Ishikawa (cell line): Measurements from ENCODE around the gene YTHDF1.

ENCODE experiments used
- CEBPB ChIP-seq: IDR thresholded peaks from 2 replicates; pipeline ENCODE4 v1.6.1; 2012
- CREB1 ChIP-seq: IDR thresholded peaks from 2 replicates; pipeline ENCODE4 v1.6.1; 2012; ENCODE audit warnings: low read depth
- EGR1 ChIP-seq: IDR thresholded peaks from 2 replicates; pipeline ENCODE4 v1.6.1; 2012
- EP300 ChIP-seq: IDR thresholded peaks from 2 replicates; pipeline ENCODE4 v1.6.1; 2012; ENCODE audit warnings: borderline replicate concordance
- FOXM1 ChIP-seq: IDR thresholded peaks from 2 replicates; pipeline ENCODE4 v1.6.1; 2012; ENCODE audit warnings: low read depth, borderline replicate concordance
- MAX ChIP-seq: IDR thresholded peaks from 2 replicates; pipeline ENCODE4 v1.6.1; 2012
- NFIC ChIP-seq: IDR thresholded peaks from 2 replicates; pipeline ENCODE4 v1.6.1; 2012
- RAD21 ChIP-seq: IDR thresholded peaks from 2 replicates; pipeline ENCODE4 v1.6.1; 2012; ENCODE audit warnings: low read depth
- REST ChIP-seq: IDR thresholded peaks from 2 replicates; pipeline ENCODE4 v1.6.1; 2012; ENCODE audit warnings: low read depth, mild to moderate bottlenecking
- TAF1 ChIP-seq: IDR thresholded peaks from 2 replicates; pipeline ENCODE4 v1.6.1; 2012; ENCODE audit warnings: low read depth, mild to moderate bottlenecking
- TCF12 ChIP-seq: IDR thresholded peaks from 2 replicates; pipeline ENCODE4 v1.6.1; 2012; ENCODE audit warnings: low read depth
- TEAD4 ChIP-seq: IDR thresholded peaks from 2 replicates; pipeline ENCODE4 v1.6.1; 2012
- USF1 ChIP-seq: IDR thresholded peaks from 2 replicates; pipeline ENCODE4 v1.6.1; 2012
- YY1 ChIP-seq: IDR thresholded peaks from 2 replicates; pipeline ENCODE4 v1.6.1; 2012; ENCODE audit warnings: low read depth
- ZBTB7A ChIP-seq: IDR thresholded peaks from 2 replicates; pipeline ENCODE4 v1.6.1; 2012; ENCODE audit warnings: low read depth

The YTHDF1 gene

GRCh38 chr20:63259734-63260460 is 44.0 kb upstream of the YTHDF1 start:
- no peak for TF ChIP-seq FOXM1
- no peak for TF ChIP-seq CEBPB
- no peak for TF ChIP-seq TEAD4
- no peak for TF ChIP-seq ZBTB7A

- no peak for TF ChIP-seq EP300
- no peak for TF ChIP-seq EGR1
- TF ChIP-seq MAX, result no peak
- TF ChIP-seq RAD21, result no peak
Observed at GRCh38 chr20:63258781-63259180, 42.9 kb upstream of the YTHDF1 start.

- TF ChIP-seq YY1 (no peak), REST (no peak), USF1 (no peak), RAD21 (no peak), TCF12 (no peak)
Observed at GRCh38 chr20:63257629-63258028, 41.7 kb upstream of the YTHDF1 start.

- TF ChIP-seq TEAD4 (no peak), ZBTB7A (no peak), USF1 (no peak)
Observed at GRCh38 chr20:63256954-63257353, 41.0 kb upstream of the YTHDF1 start.

GRCh38 chr20:63255931-63256704 is 40.2 kb upstream of the YTHDF1 start:
- TF ChIP-seq USF1 (no peak), ZBTB7A (no peak), CEBPB (no peak), CREB1 (no peak), REST (no peak), NFIC (no peak), RAD21 (no peak), TEAD4 (no peak), TAF1 (no peak), EP300 (no peak), MAX (no peak), TCF12 (no peak), YY1 (no peak)

- TF ChIP-seq ZBTB7A, result no peak
Observed at GRCh38 chr20:63254606-63255384, 38.9 kb upstream of the YTHDF1 start.
